Measurements from ENCODE around the gene GLYATL1. TPM values are rescaled to one million over a fixed set of nuclear protein-coding genes. Genes with fewer than 3 reads are reported as not detected.

Gene GLYATL1
- total RNA-seq, 1 experiment from 2014 or later, result not detected

- H3K36me3 ChIP-seq (ENCODE audit: control insufficient read depth in 1 of 2, insufficient read depth in 2 of 2, low read length in 2 of 2), result no peaks in the 10 kb centered on the region
- no peaks in the 10 kb centered on the region for H3K79me2 ChIP-seq (ENCODE audit: insufficient read depth, low read length)
- no peak overlapping the region for H3K9ac ChIP-seq (ENCODE audit: low read length)
- no peak overlapping the region for H3K4me3 ChIP-seq (replicated peaks in 1 of 2; ENCODE audit: low read depth in 1 of 2, low read length in 2 of 2)
- H3K4me1 ChIP-seq (ENCODE audit: control insufficient read depth in 1 of 2, insufficient read depth in 2 of 2, low read length in 2 of 2), result no peaks in the 10 kb centered on the region
- H4K20me1 ChIP-seq (ENCODE audit: insufficient read depth), result no peaks in the 10 kb centered on the region
- ChIA-PET RAD21 (ENCODE audit: low non-redundant PET in 1 of 2, low total read pairs in 2 of 2, uncharacterized antibody in 2 of 2, unreplicated experiment in 2 of 2) (no interaction called here), CTCF (no interaction called here), POLR2A (no interaction called here)
- H3K9me2 ChIP-seq (ENCODE audit: insufficient read depth), result no peaks in the 10 kb centered on the region
- no peak overlapping the region for H3K4me2 ChIP-seq (ENCODE audit: low read length)
- BruUV-seq (replicated peaks), result no TSS peak
- no peaks in the 10 kb centered on the region for H3K9me3 ChIP-seq (ENCODE audit: control insufficient read depth in 1 of 2, insufficient read depth in 1 of 2, low read depth in 1 of 2, low read length in 2 of 2)
- no peak for TF ChIP-seq JUND (IDR thresholded peaks at IDR 0.05)
- no peak for TF ChIP-seq ATF3 (IDR thresholded peaks at IDR 0.05)
- TF ChIP-seq CBX3 (IDR thresholded peaks at IDR 0.05; ENCODE audit: low read depth), result no peak
- no peak for TF ChIP-seq POLR2A (IDR thresholded peaks at IDR 0.05; ENCODE audit: borderline replicate concordance, extremely low read depth, insufficient read depth, insufficient read length)
- TF ChIP-seq SIN3A (IDR thresholded peaks at IDR 0.05; ENCODE audit: low read depth), result no peak
- TF ChIP-seq CTCF (IDR thresholded peaks at IDR 0.05 in 2 of 3, conservative IDR thresholded peaks at IDR 0.05 in 1 of 3; ENCODE audit: borderline replicate concordance in 1 of 3, insufficient read depth in 1 of 3, low read depth in 2 of 3, low read length in 2 of 3), result no peak
- ATAC-seq (no peak), DNase-seq (ENCODE audit: low read depth, low spot score) (no peak)
- no peaks in the 10 kb centered on the region for H3K27me3 ChIP-seq (ENCODE audit: insufficient read depth, low read length)
- H3K27ac ChIP-seq (ENCODE audit: low read depth, low read length), result no peak overlapping the region
- intact Hi-C loops (cut with micrococcal nuclease), result no loop called here
- H2AFZ ChIP-seq (ENCODE audit: low read depth, low read length, poor library complexity, severe bottlenecking), result no peak overlapping the region
These were observed 2.5 kb downstream of the GLYATL1 start for GRCh38 chr11:58941838-58942237.

GRCh38 chr11:58945663-58946062 is 6.4 kb downstream of the GLYATL1 start:
- no peak overlapping the region for H3K27ac ChIP-seq (ENCODE audit: low read depth, low read length)
- no peak overlapping the region for H3K9ac ChIP-seq (ENCODE audit: low read length)
- POLR2A ChIA-PET, result no interaction called here
- no peaks in the 10 kb centered on the region for H3K9me3 ChIP-seq (ENCODE audit: control insufficient read depth in 1 of 2, insufficient read depth in 1 of 2, low read depth in 1 of 2, low read length in 2 of 2)
- no peak overlapping the region for H3K4me2 ChIP-seq (ENCODE audit: low read length)
- BruUV-seq (replicated peaks), result no TSS peak
- H3K4me1 ChIP-seq (ENCODE audit: control insufficient read depth in 1 of 2, insufficient read depth in 2 of 2, low read length in 2 of 2), result no peaks in the 10 kb centered on the region
- intact Hi-C loops (cut with micrococcal nuclease), result no loop called here
- no peaks in the 10 kb centered on the region for H3K36me3 ChIP-seq (ENCODE audit: control insufficient read depth in 1 of 2, insufficient read depth in 2 of 2, low read length in 2 of 2)
- ATAC-seq (no peak), DNase-seq (ENCODE audit: low read depth, low spot score) (no peak)
- CTCF ChIA-PET, result no interaction called here
- H3K27me3 ChIP-seq (ENCODE audit: insufficient read depth, low read length), result no peaks in the 10 kb centered on the region
- RAD21 ChIA-PET (ENCODE audit: low non-redundant PET in 1 of 2, low total read pairs in 2 of 2, uncharacterized antibody in 2 of 2, unreplicated experiment in 2 of 2), result no interaction called here
- TF ChIP-seq RAD21 (IDR thresholded peaks at IDR 0.05; ENCODE audit: low read depth) (no peak), EGR1 (IDR thresholded peaks at IDR 0.05; ENCODE audit: low read depth) (no peak), JUND (IDR thresholded peaks at IDR 0.05) (no peak), SRF (IDR thresholded peaks at IDR 0.05; ENCODE audit: low read depth) (no peak), CEBPB (IDR thresholded peaks at IDR 0.05; ENCODE audit: low read depth) (no peak), ATF3 (IDR thresholded peaks at IDR 0.05) (no peak), EZH2phosphoT487 (IDR thresholded peaks at IDR 0.05; ENCODE audit: borderline replicate concordance) (no peak), REST (IDR thresholded peaks at IDR 0.05; ENCODE audit: low read depth) (no peak), FOSL1 (IDR thresholded peaks at IDR 0.05; ENCODE audit: low read depth) (no peak)
- no peak overlapping the region for H2AFZ ChIP-seq (ENCODE audit: low read depth, low read length, poor library complexity, severe bottlenecking)
- no peaks in the 10 kb centered on the region for H3K9me2 ChIP-seq (ENCODE audit: insufficient read depth)
- H3K4me3 ChIP-seq (replicated peaks in 1 of 2; ENCODE audit: low read depth in 1 of 2, low read length in 2 of 2), result no peak overlapping the region
- no peaks in the 10 kb centered on the region for H4K20me1 ChIP-seq (ENCODE audit: insufficient read depth)
- H3K79me2 ChIP-seq (ENCODE audit: insufficient read depth, low read length), result no peaks in the 10 kb centered on the region
